ENCODE data around the gene PRODH2.

DNA sequence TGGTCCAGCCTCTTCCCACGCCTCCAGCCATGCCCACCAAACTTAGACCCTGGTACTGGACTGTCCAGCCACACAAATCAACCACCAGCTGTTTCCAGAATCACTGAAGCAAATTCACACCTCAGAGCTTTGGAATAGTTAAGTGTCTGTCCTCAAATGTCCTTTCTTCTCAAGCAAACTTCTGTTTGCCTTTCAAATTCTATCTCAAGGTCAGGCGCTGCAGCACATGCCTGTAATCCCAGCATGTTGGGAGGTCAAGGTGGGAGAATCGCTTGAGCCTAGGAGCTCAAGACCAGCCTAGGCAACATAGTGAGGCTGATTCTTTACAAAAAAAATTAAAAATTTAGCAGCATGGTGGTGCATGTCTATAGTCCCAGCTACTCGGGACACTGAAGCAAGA lies 19.4 kb upstream of the PRODH2 start:
- TF ChIP-seq, protein P1, sequence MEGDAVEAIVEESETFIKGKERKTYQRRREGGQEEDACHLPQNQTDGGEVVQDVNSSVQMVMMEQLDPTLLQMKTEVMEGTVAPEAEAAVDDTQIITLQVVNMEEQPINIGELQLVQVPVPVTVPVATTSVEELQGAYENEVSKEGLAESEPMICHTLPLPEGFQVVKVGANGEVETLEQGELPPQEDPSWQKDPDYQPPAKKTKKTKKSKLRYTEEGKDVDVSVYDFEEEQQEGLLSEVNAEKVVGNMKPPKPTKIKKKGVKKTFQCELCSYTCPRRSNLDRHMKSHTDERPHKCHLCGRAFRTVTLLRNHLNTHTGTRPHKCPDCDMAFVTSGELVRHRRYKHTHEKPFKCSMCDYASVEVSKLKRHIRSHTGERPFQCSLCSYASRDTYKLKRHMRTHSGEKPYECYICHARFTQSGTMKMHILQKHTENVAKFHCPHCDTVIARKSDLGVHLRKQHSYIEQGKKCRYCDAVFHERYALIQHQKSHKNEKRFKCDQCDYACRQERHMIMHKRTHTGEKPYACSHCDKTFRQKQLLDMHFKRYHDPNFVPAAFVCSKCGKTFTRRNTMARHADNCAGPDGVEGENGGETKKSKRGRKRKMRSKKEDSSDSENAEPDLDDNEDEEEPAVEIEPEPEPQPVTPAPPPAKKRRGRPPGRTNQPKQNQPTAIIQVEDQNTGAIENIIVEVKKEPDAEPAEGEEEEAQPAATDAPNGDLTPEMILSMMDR (IDR thresholded peaks at IDR 0.05) = no peak
- TF ChIP-seq RNF2 (IDR thresholded peaks at IDR 0.05; ENCODE audit: borderline replicate concordance, low read depth) (no peak), KDM1A (IDR thresholded peaks at IDR 0.05; ENCODE audit: low read depth) (no peak), POLR2AphosphoS2 (conservative IDR thresholded peaks at IDR 0.05; ENCODE audit: low read length) (no peak), POLR2A (IDR thresholded peaks at IDR 0.05; ENCODE audit: low read length) (no peak), CBX8 (IDR thresholded peaks at IDR 0.05) (no peak), ESRRA (IDR thresholded peaks at IDR 0.05; ENCODE audit: borderline replicate concordance, low read length) (no peak), EHMT2 (IDR thresholded peaks at IDR 0.05; ENCODE audit: low read depth) (no peak)

All from A549 (cell line).